GM21423 (cell line): ENCODE measurements around the gene CMIP.
"Not testable (repeated sequence)": the region's sequence is repeated elsewhere in the genome, so short reads cannot be mapped to it uniquely, and the experiment has no call there.

Experiments used
- ATAC-seq: cut with Tn5 transposase; IDR thresholded peaks from one replicate; pipeline ENCODE4 v1.9.1; 2021; ENCODE audit warnings: mild to moderate bottlenecking, moderate library complexity; ENCODE audit not compliant: unreplicated experiment

The CMIP gene

DNA sequence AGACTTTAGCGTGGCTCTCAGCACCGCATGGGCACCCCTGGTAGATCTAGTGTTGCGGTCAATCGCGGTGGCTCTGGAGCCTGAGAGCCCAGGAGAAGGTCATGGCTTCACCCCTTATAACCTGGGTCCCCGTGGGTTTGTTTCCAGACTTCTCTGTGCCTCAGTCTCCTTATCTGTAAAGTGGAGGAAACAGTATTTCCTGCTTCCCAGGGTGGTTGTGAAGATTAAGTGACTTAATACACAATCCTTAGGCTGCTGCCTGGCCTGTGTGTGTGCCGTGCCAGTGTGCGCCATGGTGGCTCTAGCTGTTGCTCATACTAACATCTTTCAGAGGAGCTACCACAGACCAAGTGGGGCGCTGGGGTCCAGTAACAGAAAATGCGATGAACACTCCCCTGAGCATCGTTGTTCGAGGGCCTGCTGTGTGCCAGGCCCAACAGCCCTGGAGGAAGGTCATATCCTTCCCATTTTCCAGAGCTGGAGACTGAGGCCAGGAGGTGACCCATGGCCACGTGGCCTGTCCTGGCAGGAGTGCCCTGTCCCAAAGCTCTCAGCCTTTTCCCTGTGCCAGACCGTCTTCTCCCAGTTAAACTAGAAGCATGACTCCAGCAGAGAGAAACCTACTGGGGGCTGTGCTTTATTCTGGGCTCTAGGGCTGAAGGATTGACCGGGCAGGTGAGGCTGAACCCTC is 70.1 kb downstream of the CMIP start:
- no peak for ATAC-seq

DNA sequence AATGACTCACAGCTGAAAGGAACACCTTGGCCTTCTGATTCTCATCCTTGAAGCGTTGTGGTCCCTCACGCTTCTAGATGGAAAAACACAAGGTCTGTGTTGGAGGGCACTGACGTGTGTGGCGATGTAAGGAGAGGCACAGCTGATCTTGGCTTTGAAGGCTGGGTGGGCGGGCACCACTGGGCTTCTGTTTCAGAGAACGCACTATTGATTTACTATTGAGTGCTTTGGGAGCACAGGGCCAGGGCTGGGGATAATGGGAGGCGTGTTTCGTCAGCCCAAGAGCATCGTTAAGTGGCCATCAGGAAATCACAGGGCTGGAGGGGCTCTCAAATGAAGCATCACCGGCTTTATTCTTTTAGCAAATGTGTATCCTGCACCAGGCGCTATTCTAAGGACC is 70.7 kb downstream of the CMIP start:
- ATAC-seq = no peak

DNA sequence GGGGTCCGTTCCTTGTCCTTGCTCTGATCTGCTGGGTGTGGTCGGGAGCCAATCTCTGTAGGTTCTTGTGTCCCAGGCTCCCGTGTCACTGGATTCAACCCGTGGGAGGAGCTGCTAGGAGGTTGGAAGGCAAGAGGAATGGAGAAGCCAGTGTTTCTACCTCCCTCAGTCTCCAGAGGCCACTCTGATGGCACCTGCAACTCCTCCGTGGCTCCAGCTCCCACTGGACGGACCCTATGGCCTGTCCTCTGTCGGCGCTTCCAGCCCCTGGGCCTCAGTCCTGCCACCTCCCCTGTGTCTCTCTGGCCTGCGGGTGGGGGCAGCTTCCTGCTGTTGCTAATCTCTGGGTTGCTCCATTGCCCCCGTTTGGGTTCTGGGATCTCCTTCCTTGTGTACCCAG is 71.1 kb downstream of the CMIP start:
- no peak for ATAC-seq

DNA sequence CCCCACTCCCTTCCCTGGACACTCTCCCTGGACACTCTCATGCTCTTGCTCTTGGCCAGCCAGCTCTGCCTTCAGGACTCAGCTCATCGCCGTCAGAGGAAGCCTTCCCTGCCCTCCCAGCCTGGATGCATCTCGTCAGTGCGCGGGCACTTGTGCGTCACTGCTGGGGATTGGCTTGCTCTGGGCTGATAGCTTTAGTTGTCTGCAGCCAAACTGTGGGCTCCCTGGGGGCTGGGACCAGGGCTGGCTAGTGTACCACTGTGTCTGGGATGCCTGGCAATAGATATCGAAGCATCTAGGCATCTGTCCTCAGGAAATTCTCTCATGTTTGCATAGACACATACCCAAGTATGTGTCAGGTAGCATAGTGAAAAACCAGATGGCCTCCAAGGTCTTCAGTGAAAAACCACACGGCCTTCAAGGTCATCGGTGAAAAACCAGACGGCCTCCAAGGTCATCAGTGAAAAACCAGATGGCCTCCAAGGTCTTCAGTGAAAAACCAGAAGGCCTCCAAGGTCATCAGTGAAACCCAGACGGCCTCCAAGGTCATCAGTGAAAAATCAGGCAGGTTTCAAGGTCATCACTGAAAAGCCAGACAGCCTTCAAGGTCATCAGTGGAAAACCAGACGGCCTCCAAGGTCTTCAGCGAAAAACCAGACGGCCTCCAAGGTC is 72.0 kb downstream of the CMIP start:
- ATAC-seq = no peak

DNA sequence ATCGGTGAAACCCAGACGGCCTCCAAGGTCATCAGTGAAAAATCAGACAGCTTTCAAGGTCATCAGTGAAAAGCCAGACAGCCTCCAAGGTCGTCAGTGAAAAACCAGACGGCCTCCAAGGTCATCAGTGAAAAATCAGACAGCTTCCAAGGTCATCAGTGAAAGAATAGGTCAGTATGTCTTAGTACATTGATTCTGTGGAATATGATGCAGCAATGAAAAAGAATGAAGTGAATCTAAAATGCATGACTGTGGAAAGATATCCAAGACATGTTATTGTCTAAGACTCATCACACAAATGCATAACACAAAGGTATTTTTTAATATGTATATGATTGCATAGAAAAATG is 72.5 kb downstream of the CMIP start:
- ATAC-seq = no peak

DNA sequence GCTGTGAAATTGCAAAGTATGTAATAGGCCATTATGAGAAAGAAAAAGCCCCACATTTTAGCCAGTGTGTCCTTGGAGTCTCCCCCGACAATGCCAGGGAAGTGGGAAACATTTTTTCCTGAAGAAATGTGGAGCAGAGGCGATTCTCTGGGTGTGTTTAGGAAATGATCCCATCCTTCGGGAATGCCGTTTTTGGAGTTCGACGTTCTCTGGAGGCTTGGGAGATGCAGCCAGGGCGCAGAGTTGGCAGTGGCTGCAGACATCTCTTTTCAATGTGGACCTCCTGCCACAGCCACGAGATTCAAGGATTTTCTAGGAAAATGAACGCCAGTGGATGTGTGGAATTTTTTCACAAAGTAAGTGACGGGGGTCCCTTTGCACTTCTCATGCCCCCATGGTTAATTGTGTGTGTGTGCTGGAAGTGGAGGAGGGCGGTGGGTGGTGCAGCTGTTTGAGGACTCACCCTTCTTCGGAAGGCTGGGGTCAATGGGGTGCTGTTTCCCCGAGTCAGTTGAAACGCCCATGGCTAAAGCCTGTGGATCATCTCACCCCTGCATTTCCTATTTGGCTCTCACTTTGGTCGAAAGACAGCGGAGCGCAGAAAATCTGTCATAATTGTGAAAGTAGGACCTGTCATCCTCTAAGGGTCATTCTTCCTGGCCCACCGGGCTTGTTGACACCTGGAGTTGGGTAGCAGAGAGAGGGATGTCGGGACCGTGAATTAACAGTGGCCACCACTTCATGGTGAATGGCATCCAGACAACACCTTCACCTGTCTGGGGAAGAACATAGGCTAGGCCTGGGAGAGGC is 73.2 kb downstream of the CMIP start:
- no peak for ATAC-seq

DNA sequence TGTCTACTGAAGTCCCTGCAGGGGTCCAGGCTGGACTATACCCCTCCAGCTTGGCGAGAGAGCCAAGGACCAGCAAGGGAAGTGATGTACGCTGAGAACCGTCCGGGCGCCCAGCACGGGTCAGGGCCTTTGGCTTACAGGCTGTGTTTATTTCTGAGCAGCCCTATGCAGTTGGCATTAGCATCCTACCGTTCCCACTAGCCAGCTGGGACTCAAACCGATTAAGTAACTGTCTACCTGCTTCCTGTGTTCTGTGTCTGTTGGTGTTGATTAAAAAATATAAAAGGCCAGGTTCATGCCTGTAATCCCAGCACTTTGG is 73.8 kb downstream of the CMIP start:
- no peak for ATAC-seq

DNA sequence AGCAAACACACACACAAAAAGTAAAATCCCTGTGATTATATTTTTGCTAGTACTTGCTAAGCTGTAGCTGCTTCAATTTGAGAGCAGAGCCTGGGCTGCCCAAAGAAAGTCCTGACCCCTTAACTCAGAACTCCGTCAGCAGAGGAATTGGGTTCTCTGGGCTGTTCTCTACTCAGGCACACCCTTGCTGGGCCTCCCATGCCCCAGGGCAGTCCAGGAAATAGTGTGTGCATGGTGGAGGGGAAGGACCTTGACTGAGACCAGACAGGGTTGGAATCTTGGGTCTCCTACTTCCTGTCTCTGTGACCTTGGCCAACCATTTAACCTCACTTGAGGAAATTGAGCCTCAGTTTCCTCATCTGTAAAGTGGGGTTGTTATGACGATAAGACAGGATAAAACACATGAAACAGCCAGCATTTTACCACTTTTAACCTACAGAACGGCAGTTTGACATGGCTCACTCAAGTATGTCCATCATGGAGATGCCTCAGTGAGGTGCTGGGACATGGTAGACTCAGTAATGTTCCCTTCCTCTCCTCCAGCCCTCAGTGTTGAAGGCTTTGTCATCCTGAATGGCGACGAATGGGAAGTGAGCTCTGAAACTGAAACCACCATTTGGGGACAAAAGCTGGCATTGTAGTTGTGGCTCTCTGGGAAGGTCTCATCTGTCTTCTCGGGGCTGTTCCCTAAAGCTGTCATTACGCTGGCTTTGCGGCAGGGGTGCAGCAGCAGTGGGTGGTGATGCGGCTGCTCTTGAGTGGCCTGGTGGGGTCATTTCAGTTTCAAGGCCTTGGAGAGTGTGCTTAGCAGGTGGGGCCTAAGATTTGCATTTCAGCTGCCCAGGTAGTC is 74.9 kb downstream of the CMIP start:
- ATAC-seq = no peak

DNA sequence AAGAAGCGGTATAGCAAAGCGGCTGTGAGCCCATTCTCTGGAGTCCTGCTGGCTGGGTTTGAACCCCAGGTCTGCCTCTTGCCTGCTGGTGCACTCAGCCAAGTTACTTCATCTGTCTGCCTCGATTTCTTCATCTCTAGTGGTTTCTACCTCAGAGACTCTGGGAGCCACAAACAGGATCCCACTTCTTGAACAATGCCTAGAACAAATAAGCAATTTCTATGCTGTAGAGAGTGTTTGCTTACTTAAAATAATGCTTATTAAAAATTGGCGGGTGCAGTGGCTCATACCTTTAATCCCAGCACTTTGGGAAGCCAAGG is 75.5 kb downstream of the CMIP start:
- ATAC-seq = no peak

DNA sequence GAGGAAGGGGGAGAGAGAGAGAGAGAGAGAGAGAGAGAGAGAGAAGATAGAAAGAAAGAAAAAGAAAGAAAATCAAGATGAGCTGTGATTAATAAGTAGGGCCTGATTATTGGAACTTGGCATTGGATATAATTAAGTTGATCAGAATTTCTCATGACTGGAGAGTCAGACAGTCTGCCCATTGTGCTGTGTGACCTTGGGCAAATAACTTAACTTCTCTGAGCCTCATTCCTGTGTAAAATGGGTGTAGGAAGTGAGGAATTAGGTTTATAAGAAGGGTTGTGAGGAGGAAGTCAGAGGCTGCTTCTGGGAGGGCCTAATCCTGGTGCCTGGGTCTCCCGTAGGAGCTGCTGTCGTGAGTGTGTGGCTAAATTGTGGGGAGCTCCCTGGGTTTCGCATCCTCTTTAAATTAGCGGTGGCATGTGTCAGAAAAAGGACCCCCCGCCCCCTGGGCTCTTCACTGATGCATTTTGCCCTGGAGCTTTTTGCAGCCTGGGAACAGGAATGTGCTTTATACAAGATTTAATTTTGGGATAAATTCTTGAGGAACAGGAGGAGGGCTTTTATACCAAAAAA is 76.0 kb downstream of the CMIP start:
- ATAC-seq = no peak

DNA sequence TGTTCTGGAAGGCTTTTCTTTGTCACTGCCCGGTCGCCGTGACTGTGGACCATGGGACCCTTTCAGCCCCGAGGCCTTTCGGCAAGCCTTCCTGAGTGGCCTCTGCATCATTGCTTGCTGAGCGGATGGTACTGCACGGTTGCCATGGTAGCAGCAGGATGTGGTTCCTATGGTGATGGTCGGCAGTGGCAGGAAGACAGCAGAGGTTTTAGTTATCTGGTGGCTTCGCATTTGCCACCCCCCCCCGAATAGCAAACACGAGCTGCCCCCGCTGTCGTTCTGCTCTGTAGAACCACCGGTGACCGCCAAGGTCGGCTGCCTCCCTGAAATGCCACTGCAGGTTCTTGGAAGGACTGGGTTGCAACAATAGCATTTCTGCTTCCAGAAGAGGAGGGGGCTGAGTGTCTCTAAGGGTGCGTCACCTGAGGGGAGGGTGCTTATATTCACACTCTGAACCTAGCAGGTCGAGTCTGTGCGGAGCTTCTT is 76.6 kb downstream of the CMIP start:
- peak; percentile 76 for ATAC-seq

DNA sequence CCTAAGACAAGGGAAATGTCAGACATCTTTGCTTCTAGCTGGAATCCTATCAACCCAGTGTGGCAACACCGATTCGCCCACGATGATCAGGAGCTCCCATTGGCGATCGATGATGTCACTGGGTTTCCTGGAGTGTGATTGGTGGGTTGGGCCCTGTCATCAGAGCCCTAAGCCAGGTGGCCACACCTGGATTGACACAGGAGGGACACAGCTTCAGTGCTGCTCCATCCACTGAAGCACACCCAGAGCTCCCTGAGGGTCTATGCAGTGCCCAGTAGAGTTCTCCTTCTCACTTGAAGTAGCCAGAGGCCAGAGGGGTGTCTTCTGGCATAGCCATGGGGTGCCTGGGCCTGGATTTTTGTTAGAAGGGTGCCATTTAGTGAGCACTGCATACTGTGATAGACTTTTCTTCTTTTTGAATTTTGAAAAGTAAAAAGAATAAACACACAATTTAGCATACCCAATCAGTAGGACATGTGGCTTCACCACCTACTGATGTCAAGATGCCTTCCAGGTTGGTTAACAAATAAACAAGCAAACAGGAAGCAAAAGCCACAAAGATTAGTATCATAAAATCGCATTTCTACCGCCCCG is 77.6 kb downstream of the CMIP start:
- no peak for ATAC-seq

DNA sequence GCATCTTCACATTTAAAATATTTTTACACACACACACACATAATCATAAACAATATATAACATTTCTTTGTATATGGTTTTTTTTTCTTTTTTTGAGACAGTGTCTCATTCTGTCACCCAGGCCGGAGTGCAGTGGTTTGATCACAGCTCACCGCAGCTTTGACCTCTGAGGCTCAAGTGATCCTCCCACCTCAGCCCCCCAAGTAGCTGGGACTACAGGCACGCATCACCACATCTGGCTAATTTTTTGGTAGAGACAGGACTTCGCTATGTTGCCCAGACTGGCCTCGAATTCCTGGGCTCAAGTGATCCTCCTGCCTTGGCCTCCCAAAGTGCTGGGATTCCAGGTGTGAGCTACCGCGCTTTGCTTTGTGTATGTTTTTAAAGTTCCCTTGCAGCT is 78.2 kb downstream of the CMIP start:
- ATAC-seq = not testable (repeated sequence)

DNA sequence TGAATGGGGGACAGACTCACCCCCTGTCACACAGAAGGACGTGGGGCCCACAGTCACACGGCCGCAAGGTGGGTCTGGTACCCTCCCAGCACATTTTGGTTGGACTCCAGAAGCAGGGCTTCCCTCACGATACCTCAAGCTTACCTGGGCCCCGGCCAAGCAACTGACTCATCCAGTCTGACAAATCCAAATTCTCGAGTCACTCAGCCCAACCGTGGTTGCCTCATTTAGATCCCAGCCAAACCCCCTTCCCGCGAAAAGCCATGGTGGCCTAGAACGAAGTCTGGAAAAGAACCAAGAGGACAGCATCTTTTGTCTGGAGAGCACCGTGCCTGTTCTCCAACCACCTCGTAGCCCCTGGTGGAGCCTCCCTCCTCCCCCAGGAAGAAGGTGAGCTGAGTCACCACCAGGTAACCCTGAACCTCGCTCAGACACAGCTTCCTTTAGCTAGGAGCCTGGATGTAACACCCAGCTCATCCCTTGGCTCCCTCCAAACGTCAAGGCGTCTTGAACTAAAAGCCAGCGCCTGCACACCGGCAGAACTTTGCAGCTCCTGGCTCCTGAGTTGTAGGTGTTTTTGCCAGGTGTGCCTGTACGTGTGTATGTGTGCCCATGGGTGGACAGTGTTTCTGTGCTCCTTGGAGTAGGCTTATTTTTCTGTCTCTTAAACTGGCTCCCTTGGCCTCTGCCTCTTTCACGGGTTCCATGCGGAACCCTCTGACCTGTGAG is 78.9 kb downstream of the CMIP start:
- no peak for ATAC-seq

DNA sequence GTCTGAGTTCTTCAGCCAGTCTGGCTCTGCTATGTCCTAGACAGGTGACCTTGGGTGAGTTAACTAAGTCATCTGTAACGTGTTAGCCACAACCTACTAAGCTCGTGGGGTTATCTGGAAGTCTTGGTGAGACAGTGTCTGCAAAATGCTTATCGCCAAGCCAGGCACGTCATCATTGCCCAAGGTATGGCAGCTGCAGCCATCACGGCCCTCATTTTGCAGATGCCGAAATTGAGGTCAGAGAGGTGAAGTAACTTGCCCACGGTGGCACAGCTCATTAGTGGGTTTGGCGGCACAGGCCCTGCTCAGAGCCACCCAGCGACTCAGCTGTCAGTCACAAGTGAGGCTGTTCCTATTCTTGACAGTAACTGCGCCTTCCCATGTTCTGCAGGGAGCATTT is 79.8 kb downstream of the CMIP start:
- ATAC-seq = no peak

DNA sequence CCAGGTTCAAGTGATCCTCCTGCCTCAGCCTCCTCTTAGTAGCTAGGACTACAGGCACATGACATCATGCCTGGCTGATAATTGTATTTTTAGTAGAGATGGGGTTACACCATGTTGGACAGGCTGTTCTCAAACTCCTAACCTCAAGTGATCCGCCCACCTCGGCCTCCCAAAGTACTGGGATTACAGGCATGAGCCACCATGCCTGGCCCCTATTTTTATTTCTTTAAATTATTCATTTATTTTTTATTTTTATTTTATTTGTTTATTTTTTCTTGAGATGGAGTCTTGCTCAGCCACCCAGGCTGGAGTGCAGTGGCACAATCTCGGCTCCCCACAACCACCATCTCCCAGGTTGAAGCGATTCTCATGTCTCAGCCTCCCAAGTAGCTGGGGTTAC is 80.3 kb downstream of the CMIP start:
- ATAC-seq = not testable (repeated sequence)

DNA sequence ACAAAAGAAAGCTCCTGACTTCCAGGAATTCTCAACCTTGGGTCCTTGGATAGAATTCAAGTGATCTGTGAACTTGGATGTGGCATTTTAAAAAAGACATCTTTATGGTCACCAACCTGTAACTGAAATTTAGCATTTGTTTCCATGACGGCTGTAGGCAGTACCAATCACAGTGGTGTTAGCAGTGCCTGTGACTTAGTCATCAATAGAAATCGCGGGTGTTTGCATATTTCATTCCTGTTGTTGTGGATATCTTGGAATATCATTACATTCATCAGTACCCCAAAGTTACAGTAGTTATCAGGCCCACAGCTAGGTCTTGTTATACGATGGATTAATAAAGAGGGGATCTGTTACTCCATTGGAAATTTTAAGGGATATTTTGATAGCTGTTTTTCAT is 81.6 kb downstream of the CMIP start:
- no peak for ATAC-seq

DNA sequence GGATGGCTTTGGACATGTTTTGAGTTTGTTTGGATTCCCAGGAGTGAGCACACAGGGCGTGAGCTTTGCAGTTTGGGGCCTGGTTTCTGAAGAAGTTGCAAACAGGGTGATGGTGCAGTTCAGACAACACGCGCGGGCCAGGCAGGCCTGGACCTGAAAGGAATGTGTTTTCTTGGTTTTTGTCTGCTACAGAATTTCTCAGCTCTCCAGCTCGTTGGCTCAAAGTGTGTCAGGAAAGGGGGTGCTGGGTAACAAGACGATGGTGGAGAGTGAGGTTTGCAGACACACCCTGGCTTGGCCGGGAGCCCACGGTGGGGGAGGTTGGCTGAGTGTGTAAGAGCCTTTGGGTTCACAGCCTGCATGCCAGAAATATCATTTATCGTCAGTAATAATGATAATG is 82.3 kb downstream of the CMIP start:
- no peak for ATAC-seq

DNA sequence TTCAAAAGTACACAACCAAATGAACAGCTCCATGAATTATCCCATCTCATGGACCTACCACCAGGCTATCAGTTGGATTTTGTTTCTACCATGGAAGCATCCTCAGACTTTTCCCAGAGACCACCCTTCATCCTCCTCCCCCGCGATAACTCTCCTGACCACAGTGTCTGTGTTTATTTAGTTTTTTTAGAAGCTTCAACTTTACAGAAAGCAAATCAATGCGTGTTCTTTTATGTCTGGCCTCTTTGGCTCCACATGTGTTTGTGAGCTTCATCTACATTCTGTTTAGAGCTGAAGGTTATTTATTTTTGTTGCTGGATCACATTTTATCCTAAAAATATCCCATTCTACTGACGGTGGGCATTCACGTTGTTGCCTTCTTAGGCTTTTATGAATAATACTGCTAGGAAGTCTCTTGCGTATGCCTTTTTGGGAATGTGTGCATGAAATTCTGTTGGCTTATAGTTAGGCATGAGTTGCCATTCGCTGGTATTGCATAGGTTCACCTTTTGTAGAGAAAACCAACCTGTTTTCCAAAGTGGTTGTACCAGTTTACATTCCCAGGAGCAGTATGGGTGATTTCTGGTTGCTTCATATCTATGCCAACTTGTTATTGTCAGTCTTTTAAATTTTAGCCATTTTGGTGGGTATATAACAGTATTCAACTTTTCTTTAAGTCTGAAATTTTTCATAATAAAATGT is 83.0 kb downstream of the CMIP start:
- ATAC-seq = no peak
